ENCODE measurements around the gene ATP8B3. TPM values are rescaled to one million over a fixed set of nuclear protein-coding genes. Genes with fewer than 3 reads are reported as not detected.

The ATP8B3 gene
- total RNA-seq, 4 donors from 2014 or later: 0.09 to 0.24 TPM; not detected in 2

- DNase-seq: no peak
- TF ChIP-seq POLR2A (IDR thresholded peaks at IDR 0.05) (no peak), CTCF (IDR thresholded peaks at IDR 0.05 in 4 of 5, conservative IDR thresholded peaks at IDR 0.05 in 1 of 5) (no peak)
- intact Hi-C loops (cut with DNase I; ENCODE audit: low total_unique reads): no loop called here
- Histone ChIP-seq H3K4me1 (peaks cover 42 to 67% of the 10 kb centered on the region in 2 donors), H3K27ac (peak overlapping the region in 2 of 4 donors; percentile 25 to 30), H3K9me3 (no peaks in the 10 kb centered on the region), H3K27me3 (no peaks in the 10 kb centered on the region), H3K36me3 (no peaks in the 10 kb centered on the region), H3K4me3 (peak overlapping the region in 3 of 4 donors; percentile 93 to 100 (median 99))
- no peak for ATAC-seq
- in situ Hi-C loops (cut with MboI; ENCODE audit: low sequenced_read_pairs in 4 of 4): no loop called here
Measured at GRCh38 chr19:1845642-1846041, 33.6 kb upstream of the ATP8B3 start.

GRCh38 chr19:1845125-1845515 lies 33.0 kb upstream of the ATP8B3 start:
- Histone ChIP-seq H3K27me3 (no peaks in the 10 kb centered on the region), H3K36me3 (no peaks in the 10 kb centered on the region), H3K4me3 (no peak overlapping the region), H3K4me1 (peaks cover 42 to 68% of the 10 kb centered on the region in 2 donors), H3K27ac (no peak overlapping the region), H3K9me3 (no peaks in the 10 kb centered on the region)
- DNase-seq: no peak
- intact Hi-C loops (cut with DNase I; ENCODE audit: low total_unique reads) (no loop called here), in situ Hi-C loops (cut with MboI; ENCODE audit: low sequenced_read_pairs in 4 of 4) (no loop called here)
- ATAC-seq: no peak
- TF ChIP-seq CTCF (IDR thresholded peaks at IDR 0.05 in 4 of 5, conservative IDR thresholded peaks at IDR 0.05 in 1 of 5) (no peak), POLR2A (IDR thresholded peaks at IDR 0.05) (no peak)

GRCh38 chr19:1844513-1845124 lies 32.5 kb upstream of the ATP8B3 start:
- Histone ChIP-seq H3K9me3 (no peaks in the 10 kb centered on the region), H3K4me1 (peaks cover 42 to 68% of the 10 kb centered on the region in 2 donors), H3K4me3 (no peak overlapping the region), H3K27ac (no peak overlapping the region), H3K36me3 (no peaks in the 10 kb centered on the region), H3K27me3 (no peaks in the 10 kb centered on the region)
- TF ChIP-seq CTCF (IDR thresholded peaks at IDR 0.05 in 4 of 5, conservative IDR thresholded peaks at IDR 0.05 in 1 of 5) (no peak), POLR2A (IDR thresholded peaks at IDR 0.05) (no peak)
- DNase-seq: no peak
- ATAC-seq: no peak
- intact Hi-C loops (cut with DNase I; ENCODE audit: low total_unique reads) (no loop called here), in situ Hi-C loops (cut with MboI; ENCODE audit: low sequenced_read_pairs in 4 of 4) (no loop called here)

GRCh38 chr19:1843646-1844394 lies 31.7 kb upstream of the ATP8B3 start:
- Histone ChIP-seq H3K4me3 (no peak overlapping the region), H3K36me3 (no peaks in the 10 kb centered on the region), H3K27me3 (no peaks in the 10 kb centered on the region), H3K9me3 (no peaks in the 10 kb centered on the region), H3K4me1 (peaks cover 40 to 72% of the 10 kb centered on the region in 2 donors), H3K27ac (peak overlapping the region in 1 of 4 donors; percentile 16)
- intact Hi-C loops (cut with DNase I; ENCODE audit: low total_unique reads): no loop called here
- DNase-seq (no peak), ATAC-seq (no peak)
- TF ChIP-seq CTCF (IDR thresholded peaks at IDR 0.05 in 4 of 5, conservative IDR thresholded peaks at IDR 0.05 in 1 of 5) (no peak), POLR2A (IDR thresholded peaks at IDR 0.05) (no peak)
- in situ Hi-C loops (cut with MboI; ENCODE audit: low sequenced_read_pairs in 4 of 4): no loop called here
